ENCODE results near the gene AFF3. TPM values are rescaled to one million over a fixed set of nuclear protein-coding genes. Genes with fewer than 3 reads are reported as not detected.

AFF3 gene
- total RNA-seq, 1 experiment from 2014 or later: not detected

DNA sequence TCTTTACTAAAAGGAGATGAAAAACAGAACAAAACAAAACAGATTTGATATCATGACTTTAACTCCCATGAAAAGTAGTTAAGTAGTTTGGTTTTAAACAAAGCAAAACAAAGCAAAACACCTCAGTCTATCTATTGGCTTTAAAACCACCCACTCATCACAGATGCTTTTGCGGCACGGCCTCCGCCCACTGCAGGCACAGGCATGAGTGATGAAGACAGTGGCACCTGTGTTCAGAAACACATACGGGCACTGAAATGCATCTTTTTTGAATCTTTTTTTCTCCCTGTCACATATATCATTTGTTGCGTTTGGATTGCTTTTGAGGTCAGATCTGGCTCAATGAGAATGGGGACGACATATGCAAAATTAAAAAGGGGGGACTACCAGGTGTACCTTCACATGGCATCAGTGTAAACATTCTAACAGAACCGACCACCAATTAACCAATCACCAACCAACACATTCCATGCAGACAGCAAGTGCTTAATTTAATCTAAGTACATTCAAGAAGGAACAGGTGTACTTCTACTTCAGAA, 505.2 kb downstream of the AFF3 start:
- H3K27ac ChIP-seq: no peak overlapping the region
- H3K27me3 ChIP-seq (ENCODE audit: insufficient read depth, low read depth): peaks cover 91% of the 10 kb centered on the region
- H3K4me1 ChIP-seq (replicated peaks; ENCODE audit: insufficient read depth): no peaks in the 10 kb centered on the region
- no peaks in the 10 kb centered on the region for H3K79me2 ChIP-seq (ENCODE audit: low read depth)
- intact Hi-C loops (cut with micrococcal nuclease; ENCODE audit: unreplicated experiment): no loop called here
- no peaks in the 10 kb centered on the region for H3K9me2 ChIP-seq (ENCODE audit: insufficient read depth)
- H2AFZ ChIP-seq: no peak overlapping the region
- H3K9me3 ChIP-seq (ENCODE audit: insufficient read depth, low read depth): no peaks in the 10 kb centered on the region
- POLR2A ChIA-PET (ENCODE audit: unreplicated experiment): interaction anchor here (0.5 kb wide), 1 partner anchor 25 kb away, joined by 6 read pairs; no protein-coding TSS in a partner anchor
- TF ChIP-seq EZH2 (IDR thresholded peaks at IDR 0.05; ENCODE audit: low read depth) (no peak), CTCF (conservative IDR thresholded peaks at IDR 0.05) (no peak)
- CTCF ChIA-PET: no interaction called here
- no peak overlapping the region for H3K4me3 ChIP-seq
- no peaks in the 10 kb centered on the region for H4K20me1 ChIP-seq (ENCODE audit: insufficient read depth)
- no peaks in the 10 kb centered on the region for H3F3A ChIP-seq (ENCODE audit: insufficient read depth, low read depth)
- DNase-seq: no peak
- no peaks in the 10 kb centered on the region for H3K36me3 ChIP-seq (ENCODE audit: low read depth)
- no peak overlapping the region for H3K4me2 ChIP-seq
- no TSS peak for BruUV-seq (replicated peaks)

DNA sequence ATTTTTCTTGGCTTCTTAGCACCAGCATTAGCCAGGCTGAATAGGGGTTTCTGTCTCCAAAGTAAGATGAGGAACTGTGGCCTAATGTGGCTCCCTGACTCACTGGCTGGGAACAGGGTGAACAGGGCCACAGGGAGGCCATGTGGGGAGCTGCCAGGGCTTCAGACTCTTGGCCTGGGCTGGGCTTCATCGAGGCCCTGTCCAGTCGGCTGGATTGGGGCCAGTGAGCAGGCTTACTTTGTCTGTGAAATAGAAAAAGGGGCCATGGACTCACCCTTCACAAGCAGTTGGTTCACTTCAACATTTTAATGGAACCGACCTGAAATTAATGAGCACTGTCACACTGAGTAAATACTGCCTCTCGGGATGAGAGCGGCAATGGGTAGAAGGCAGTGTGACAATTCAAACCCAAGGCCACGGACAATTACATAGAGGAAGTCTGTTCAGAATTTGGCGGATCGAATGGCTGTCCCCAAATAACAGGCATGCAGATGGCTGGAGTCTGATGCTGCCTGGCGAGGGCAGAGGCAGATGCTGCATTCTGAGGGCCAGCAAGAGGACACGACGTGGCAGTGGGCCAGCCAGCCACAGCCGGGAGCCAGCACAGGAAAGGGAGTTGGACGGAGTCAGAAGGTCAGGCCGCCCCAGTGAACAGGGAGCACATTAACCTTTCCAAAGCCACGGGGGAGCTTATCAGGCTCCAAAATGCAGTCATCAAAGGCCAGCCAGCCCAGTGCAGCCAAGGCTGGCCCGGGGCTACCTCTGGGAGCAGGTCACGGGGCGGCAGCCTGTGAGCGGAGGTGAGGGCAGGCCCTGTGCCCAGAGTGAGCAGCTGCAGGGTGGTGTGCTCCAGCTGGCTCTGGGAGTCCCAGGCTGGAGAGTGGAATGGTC, 506.0 kb downstream of the AFF3 start:
- Histone ChIP-seq H3K79me2 (ENCODE audit: low read depth) (no peaks in the 10 kb centered on the region), H3K27ac (no peak overlapping the region), H3K4me3 (no peak overlapping the region), H4K20me1 (ENCODE audit: insufficient read depth) (no peaks in the 10 kb centered on the region), H3F3A (ENCODE audit: insufficient read depth, low read depth) (no peaks in the 10 kb centered on the region), H3K9me2 (ENCODE audit: insufficient read depth) (no peaks in the 10 kb centered on the region), H3K27me3 (ENCODE audit: insufficient read depth, low read depth) (peaks cover 91% of the 10 kb centered on the region), H3K9me3 (ENCODE audit: insufficient read depth, low read depth) (no peaks in the 10 kb centered on the region), H3K36me3 (ENCODE audit: low read depth) (no peaks in the 10 kb centered on the region), H3K4me2 (no peak overlapping the region), H3K4me1 (replicated peaks; ENCODE audit: insufficient read depth) (no peaks in the 10 kb centered on the region), H2AFZ (no peak overlapping the region)
- POLR2A ChIA-PET (ENCODE audit: unreplicated experiment): interaction anchor here (0.5 kb wide), 1 partner anchor 26 kb away, joined by 6 read pairs; no protein-coding TSS in a partner anchor
- no peak for DNase-seq
- TF ChIP-seq CTCF (conservative IDR thresholded peaks at IDR 0.05) (no peak), EZH2 (IDR thresholded peaks at IDR 0.05; ENCODE audit: low read depth) (no peak)
- CTCF ChIA-PET: no interaction called here
- no TSS peak for BruUV-seq (replicated peaks)
- intact Hi-C loops (cut with micrococcal nuclease; ENCODE audit: unreplicated experiment): no loop called here

DNA sequence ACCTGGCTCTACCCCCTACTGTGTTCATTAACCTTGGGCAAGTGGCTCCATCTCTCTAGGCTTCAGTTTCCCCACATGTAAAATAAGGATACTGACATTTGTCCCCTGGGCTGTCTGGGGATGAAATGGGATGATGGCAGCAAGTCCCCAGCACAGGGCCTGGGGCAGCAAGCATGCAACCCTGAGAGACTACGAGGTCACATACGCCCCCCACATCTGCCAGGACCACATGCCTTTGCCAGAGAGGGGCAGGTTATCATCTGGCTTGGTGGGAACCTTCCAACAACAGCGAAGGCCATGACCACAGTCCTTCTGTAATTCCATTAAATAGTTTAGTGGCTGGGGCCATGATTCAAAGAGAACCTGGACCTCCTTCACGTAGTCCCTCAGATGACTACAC, 506.7 kb downstream of the AFF3 start:
- Histone ChIP-seq H3K4me1 (replicated peaks; ENCODE audit: insufficient read depth) (no peaks in the 10 kb centered on the region), H3K27ac (no peak overlapping the region), H3K9me3 (ENCODE audit: insufficient read depth, low read depth) (no peaks in the 10 kb centered on the region), H2AFZ (no peak overlapping the region), H3K79me2 (ENCODE audit: low read depth) (no peaks in the 10 kb centered on the region), H3K36me3 (ENCODE audit: low read depth) (no peaks in the 10 kb centered on the region), H3F3A (ENCODE audit: insufficient read depth, low read depth) (no peaks in the 10 kb centered on the region), H4K20me1 (ENCODE audit: insufficient read depth) (no peaks in the 10 kb centered on the region), H3K4me3 (no peak overlapping the region), H3K4me2 (no peak overlapping the region), H3K27me3 (ENCODE audit: insufficient read depth, low read depth) (peaks cover 89% of the 10 kb centered on the region), H3K9me2 (ENCODE audit: insufficient read depth) (no peaks in the 10 kb centered on the region)
- TF ChIP-seq CTCF (conservative IDR thresholded peaks at IDR 0.05) (no peak), EZH2 (IDR thresholded peaks at IDR 0.05; ENCODE audit: low read depth) (no peak)
- POLR2A ChIA-PET (ENCODE audit: unreplicated experiment): no interaction called here
- CTCF ChIA-PET: no interaction called here
- intact Hi-C loops (cut with micrococcal nuclease; ENCODE audit: unreplicated experiment): no loop called here
- no TSS peak for BruUV-seq (replicated peaks)
- DNase-seq: no peak

All from PC-9 (cell line).